Ovary (tissue), 9 donors: ENCODE results near the gene IL31. TPM values are rescaled to one million over a fixed set of nuclear protein-coding genes. Genes with fewer than 3 reads are reported as not detected.
A peak's percentile ranks its signal among the peaks of the same experiment; 100 is the strongest.
"Not testable (repeated sequence)": the region's sequence is repeated elsewhere in the genome, so short reads cannot be mapped to it uniquely, and the experiment has no call there.

Experiments
- DNase-seq, 5 donors: peaks; one replicate each; pipeline ENCODE4 v3.0.0-alpha.2; 2019 to 2020
- H3K27ac ChIP-seq, 2 donors: fragments of 200-600 bp; one replicate each; pipeline versions ENCODE4 v1.5.1 to v1.8.0; 2019 to 2022
- H3K27me3 ChIP-seq: fragments of 200-600 bp; one replicate; pipeline ENCODE4 v1.8.0; 2022
- H3K36me3 ChIP-seq: fragments of 200-600 bp; sonication (generic); one replicate; pipeline ENCODE4 v1.5.1; 2019
- H3K4me1 ChIP-seq: one replicate; pipeline ENCODE4 v1.8.1; 2013; ENCODE audit warnings: mild to moderate bottlenecking, moderate library complexity; ENCODE audit not compliant: insufficient read depth
- H3K4me3 ChIP-seq: fragments of 200-600 bp; sonication (generic); one replicate; pipeline ENCODE4 v1.5.1; 2017
- H3K9me3 ChIP-seq, 2 donors: fragments of 200-600 bp in 1 of 2; sonication (generic) in 1 of 2; one replicate each; pipeline versions ENCODE4 v1.5.1 to v1.8.1; 2013 to 2019; ENCODE audit warnings: mild to moderate bottlenecking in 1 of 2, moderate library complexity in 1 of 2
- EP300 ChIP-seq: sonication (generic); formaldehyde crosslinking; IDR thresholded peaks from one replicate; pipeline ENCODE4 v1.6.1; 2017; ENCODE audit warnings: antibody characterized with exemption
- POLR2A ChIP-seq: fragments of 450-650 bp; IDR thresholded peaks from one replicate; pipeline ENCODE4 v1.6.1; 2017; ENCODE audit warnings: antibody characterized with exemption, mild to moderate bottlenecking, moderate library complexity
- WGBS, 3 donors: extraction: QIAGEN DNeasy Blood & Tissue Kit in 1 of 3; methylation state at CpG; one replicate each; pipeline versions ENCODE4 v1.1.5 to v1.1.7; 2013 to 2017; 5-methylcytosine and 5-hydroxymethylcytosine counted together
- intact Hi-C, 4 donors: fragments of 100-400 bp; cut with DNase I; formaldehyde crosslinking; loops; one replicate each; pipeline versions ENCODE4 v1.11.0 to v1.15.1; 2022 to 2023
- polyA plus RNA-seq, 2 donors: library from polyadenylated mRNA; stranded (reverse); fragments of 200-250 nt in 1 of 2; fragments of 350-450 nt in 1 of 2; fragmentation: Illumina TruSeq in 1 of 2; extraction: RNeasy Lipid Tissue Mini Kit (QIAGEN cat#74804) in 1 of 2; gene quantifications; one replicate each; pipeline ENCODE4 v1.2.3, GENCODE V29; 2013 to 2014
- total RNA-seq, 7 donors: library from RNA; depleted of rRNA in 2 of 7; stranded (reverse); fragments of >200 nt in 2 of 7; fragmentation: NEBNext Ultra II Directional in 3 of 7; extraction: Animal tissue kit (Norgen Biotek cat#: 25700) in 3 of 7; gene quantifications; one replicate each; pipeline versions ENCODE4 v1.1.0 to v1.2.4, GENCODE V29; 2016 to 2023
- TF ChIP-seq, protein P1 (sequence below), 3 donors: fragments of 450-650 bp in 2 of 3; fragments of 200-600 bp in 1 of 3; IDR thresholded peaks; one replicate each; pipeline versions ENCODE4 v1.5.1 to v1.8.0; 2016 to 2022; ENCODE audit warnings: antibody characterized with exemption in 3 of 3, mild to moderate bottlenecking in 1 of 3
- donor health status: DM: no; HTN: no; CAD: no; lungs with moderate emphysema.
- donor health status: DM: no; HTN: no; CAD: no.
- donor health status: Bipolar disorder and iron deficiency.
- donor health status: DM: yes; HTN: yes; CAD: no.
- donor health status: DM: no; HTN: no; CAD: no.
- donor health status: DM: yes; HTN: yes; CAD: no.

IL31 gene
- total and polyA plus RNA-seq, 9 donors, result not detected

DNA sequence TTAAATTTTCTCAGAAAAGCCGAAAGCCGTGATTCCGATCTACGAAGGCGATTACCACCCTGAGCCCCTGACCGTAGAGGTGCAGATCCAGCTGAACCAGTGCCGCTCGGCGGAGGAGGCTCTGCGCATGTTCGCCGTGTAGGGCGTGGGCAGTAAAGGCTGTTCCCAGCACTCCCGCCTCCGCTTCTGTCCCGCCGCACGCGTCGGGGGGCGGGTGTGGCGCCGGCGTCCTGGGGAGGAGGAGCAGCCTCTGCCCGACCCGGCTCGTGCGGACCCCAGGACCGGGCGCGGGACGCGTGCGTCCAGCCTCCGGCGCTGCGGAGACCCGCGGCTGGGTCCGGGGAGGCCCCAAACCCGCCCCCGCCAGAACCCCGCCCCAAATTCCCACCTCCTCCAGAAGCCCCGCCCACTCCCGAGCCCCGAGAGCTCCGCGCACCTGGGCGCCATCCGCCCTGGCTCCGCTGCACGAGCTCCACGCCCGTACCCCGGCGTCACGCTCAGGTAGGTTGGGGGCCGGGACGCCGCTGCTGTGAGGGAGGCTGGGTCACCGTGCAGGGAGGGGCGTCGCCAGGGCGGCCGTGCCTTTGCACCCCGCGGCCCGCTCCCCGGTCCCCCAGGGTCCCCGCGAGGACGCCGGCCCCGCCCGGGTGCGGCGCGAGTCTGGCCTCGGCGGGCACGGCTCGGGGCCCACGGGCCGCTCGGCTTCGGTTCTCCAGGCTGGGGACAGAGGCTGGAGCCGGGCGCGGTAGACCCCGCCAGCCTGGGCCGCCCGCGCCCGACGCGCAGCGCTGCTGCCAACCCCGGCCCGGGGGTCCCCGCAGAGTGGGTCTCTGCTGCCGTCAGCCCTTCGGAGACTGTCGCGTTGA lies 29.5 kb upstream of the IL31 start, which contains the start of gene B3GNT4:
Gene B3GNT4, plus strand, starts transcription at position 409 of the 866 bp plus-strand sequence. CDS start 910 bp downstream, outside the sequence.
- no peaks in the 10 kb centered on the region for H3K9me3 ChIP-seq
- intact Hi-C loops, result no loop called here
- H3K4me1 ChIP-seq, result peaks cover 2% of the 10 kb centered on the region
- 0 to 2% (median 0%) methylated on average over 38 to 104 of the region's 104 CpGs for WGBS, 3 donors
- peak within 1 kb of the TSS; percentile 44 for H3K4me3 ChIP-seq
- H3K27me3 ChIP-seq, result peaks cover 16% of the 10 kb centered on the region
- DNase-seq, result peak in 3 of 5 donors; percentile 47 to 66 (median 56)
- TF ChIP-seq EP300, result no peak
- TF ChIP-seq, protein P1, sequence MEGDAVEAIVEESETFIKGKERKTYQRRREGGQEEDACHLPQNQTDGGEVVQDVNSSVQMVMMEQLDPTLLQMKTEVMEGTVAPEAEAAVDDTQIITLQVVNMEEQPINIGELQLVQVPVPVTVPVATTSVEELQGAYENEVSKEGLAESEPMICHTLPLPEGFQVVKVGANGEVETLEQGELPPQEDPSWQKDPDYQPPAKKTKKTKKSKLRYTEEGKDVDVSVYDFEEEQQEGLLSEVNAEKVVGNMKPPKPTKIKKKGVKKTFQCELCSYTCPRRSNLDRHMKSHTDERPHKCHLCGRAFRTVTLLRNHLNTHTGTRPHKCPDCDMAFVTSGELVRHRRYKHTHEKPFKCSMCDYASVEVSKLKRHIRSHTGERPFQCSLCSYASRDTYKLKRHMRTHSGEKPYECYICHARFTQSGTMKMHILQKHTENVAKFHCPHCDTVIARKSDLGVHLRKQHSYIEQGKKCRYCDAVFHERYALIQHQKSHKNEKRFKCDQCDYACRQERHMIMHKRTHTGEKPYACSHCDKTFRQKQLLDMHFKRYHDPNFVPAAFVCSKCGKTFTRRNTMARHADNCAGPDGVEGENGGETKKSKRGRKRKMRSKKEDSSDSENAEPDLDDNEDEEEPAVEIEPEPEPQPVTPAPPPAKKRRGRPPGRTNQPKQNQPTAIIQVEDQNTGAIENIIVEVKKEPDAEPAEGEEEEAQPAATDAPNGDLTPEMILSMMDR (IDR thresholded peaks at IDR 0.05), result no peak
- no peak for TF ChIP-seq POLR2A
- H3K27ac ChIP-seq, result no peak within 1 kb of the TSS
- H3K36me3 ChIP-seq, result no peaks in the 10 kb centered on the region

- intact Hi-C loops, DNase-seq, H3K27ac ChIP-seq, H3K36me3 ChIP-seq, H3K4me1 ChIP-seq, H3K9me3 ChIP-seq: not testable (repeated sequence)
- H3K4me3 ChIP-seq, result peak overlapping the region; percentile 44
- 53 to 59% (median 55%) methylated on average over 19 of the region's 19 CpGs for WGBS, 3 donors
- peaks cover 16% of the 10 kb centered on the region for H3K27me3 ChIP-seq
These were observed 28.8 kb upstream of the IL31 start for GRCh38 chr12:122202811-122203210.

DNA sequence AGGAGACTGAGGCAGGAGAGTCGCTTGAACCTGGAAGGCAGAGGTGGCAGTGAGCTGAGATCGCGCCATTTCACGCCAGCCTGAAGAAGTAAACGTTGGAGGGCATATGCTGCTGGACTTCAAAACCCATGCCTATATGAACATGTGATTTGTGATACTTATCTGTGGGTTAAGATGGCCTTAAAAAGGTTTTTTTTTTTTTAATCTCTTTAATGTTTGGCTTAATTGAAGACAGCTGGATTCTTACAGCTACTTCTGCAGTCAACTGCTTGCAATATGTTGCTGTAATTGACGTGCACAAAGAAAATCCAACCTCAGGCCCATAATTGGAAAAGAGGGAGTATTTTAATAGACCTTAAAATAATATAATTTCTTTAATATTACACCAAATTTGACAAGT lies 28.0 kb upstream of the IL31 start:
- intact Hi-C loops, result no loop called here
- 92 to 95% (median 94%) methylated on average over 6 of the region's 6 CpGs for WGBS, 3 donors
- Histone ChIP-seq H3K9me3 (no peaks in the 10 kb centered on the region), H3K4me1 (peaks cover 2% of the 10 kb centered on the region), H3K27me3 (peaks cover 16% of the 10 kb centered on the region), H3K27ac (no peak overlapping the region), H3K36me3 (no peaks in the 10 kb centered on the region), H3K4me3 (no peak overlapping the region)
- DNase-seq, result no peak
- TF ChIP-seq, protein P1 (IDR thresholded peaks at IDR 0.05), result no peak
- TF ChIP-seq EP300 (no peak), POLR2A (no peak)

DNA sequence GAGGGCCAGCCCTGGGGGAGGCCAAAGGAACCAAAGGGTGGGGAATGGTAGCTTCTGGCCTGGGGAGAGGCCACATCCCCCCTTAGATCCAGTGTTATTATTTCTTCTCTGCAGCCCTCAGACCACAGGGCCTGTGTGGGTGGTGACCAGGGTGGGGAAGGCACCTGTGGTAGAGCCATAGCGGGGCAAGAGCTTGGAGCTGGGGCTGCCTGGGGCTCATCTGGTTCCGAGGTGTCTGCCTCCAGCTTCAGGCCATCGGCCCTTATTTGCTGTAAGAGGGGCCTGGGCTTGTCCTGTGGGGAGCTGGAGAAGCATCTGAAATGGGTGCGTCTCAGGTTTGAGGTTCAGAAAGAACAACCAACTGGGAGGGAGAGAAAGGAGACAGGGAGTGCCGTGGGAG lies 27.4 kb upstream of the IL31 start:
- Histone ChIP-seq H3K9me3 (no peaks in the 10 kb centered on the region), H3K4me1 (peaks cover 2% of the 10 kb centered on the region), H3K27ac (no peak overlapping the region), H3K36me3 (no peaks in the 10 kb centered on the region), H3K4me3 (no peak overlapping the region), H3K27me3 (peaks cover 16% of the 10 kb centered on the region)
- intact Hi-C loops, result no loop called here
- 90 to 96% (median 92%) methylated on average over 5 of the region's 5 CpGs for WGBS, 3 donors
- TF ChIP-seq, protein P1 (IDR thresholded peaks at IDR 0.05), result no peak
- TF ChIP-seq EP300 (no peak), POLR2A (no peak)
- peak in 1 of 5 donors; percentile 27 for DNase-seq
